ENCODE data around the gene SCGB3A1. TPM values are rescaled to one million over a fixed set of nuclear protein-coding genes. Genes with fewer than 3 reads are reported as not detected.

SCGB3A1 gene
- total RNA-seq, 1 experiment from 2014 or later, result not detected

DNA sequence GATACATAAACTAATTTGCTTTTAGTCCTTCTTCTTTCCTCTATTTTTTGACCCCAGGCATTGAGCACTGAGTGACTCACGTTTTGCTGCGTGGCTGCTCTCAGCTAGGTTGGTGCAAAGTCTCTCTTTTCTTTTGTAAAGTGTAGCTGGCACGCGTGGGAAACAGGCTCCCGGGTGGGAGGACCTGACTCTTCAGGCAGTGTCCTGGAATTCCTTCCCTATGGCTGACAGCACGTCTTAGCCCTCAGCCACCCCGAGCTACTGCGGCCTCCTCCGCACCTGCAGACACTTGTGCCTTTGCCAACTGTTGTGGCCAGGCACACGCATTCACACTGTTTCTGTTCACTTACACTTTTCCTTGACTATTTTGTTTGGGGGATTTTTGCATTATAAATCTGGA, 877 bp upstream of the SCGB3A1 start:
- Histone ChIP-seq H2BK20ac (ENCODE audit: low read depth, low read length, poor library complexity, severe bottlenecking) (no peak overlapping the region), H3T11ph (ENCODE audit: low read length) (no peak overlapping the region), H2BK15ac (ENCODE audit: low read depth, low read length) (no peak overlapping the region), H4K8ac (replicated peaks; ENCODE audit: insufficient read length, low read depth, low read length) (no peak overlapping the region), H3K56ac (ENCODE audit: insufficient read length, low read depth, low read length) (no peak overlapping the region), H3K4ac (ENCODE audit: low read depth, low read length) (no peak overlapping the region), H3K4me1 (ENCODE audit: insufficient read depth, low read length) (no peaks in the 10 kb centered on the region), H3K23me2 (ENCODE audit: insufficient read length, low read depth, low read length, poor library complexity, severe bottlenecking) (peaks cover 10% of the 10 kb centered on the region), H3K79me1 (ENCODE audit: insufficient read depth, low read depth, low read length, poor library complexity, severe bottlenecking) (no peaks in the 10 kb centered on the region), H2BK120ac (ENCODE audit: low read depth, low read length, poor library complexity, severe bottlenecking) (no peak overlapping the region), H3K9me3 (ENCODE audit: control insufficient read depth, low read depth, low read length) (no peaks in the 10 kb centered on the region), H4K20me1 (ENCODE audit: control insufficient read depth, insufficient read depth, insufficient read length) (no peaks in the 10 kb centered on the region), H3K14ac (ENCODE audit: insufficient read depth, low read length) (no peak overlapping the region), H4K91ac (ENCODE audit: insufficient read length, low read depth, low read length) (no peak overlapping the region), H3K9ac (ENCODE audit: extremely low read depth, insufficient read length, low read length) (no peak overlapping the region), H2AFZ (ENCODE audit: low read length) (no peak overlapping the region), H3K79me2 (ENCODE audit: insufficient read depth, low read length) (no peaks in the 10 kb centered on the region), H3K23ac (ENCODE audit: insufficient read length, low read depth, low read length) (no peak overlapping the region), H2BK12ac (ENCODE audit: insufficient read length, low read depth, low read length) (no peak overlapping the region), H2AK5ac (ENCODE audit: insufficient read length, low read length) (no peak overlapping the region), H4K5ac (ENCODE audit: insufficient read length, low read depth, low read length) (no peak overlapping the region), H2BK5ac (ENCODE audit: insufficient read length, low read length) (no peak overlapping the region), H3K18ac (ENCODE audit: insufficient read length, low read depth, low read length) (no peak overlapping the region), H3K4me2 (ENCODE audit: insufficient read depth, insufficient read length, low read length) (no peak overlapping the region), H3K27ac (ENCODE audit: insufficient read length, low read depth, low read length) (no peak overlapping the region), H3K27me3 (ENCODE audit: insufficient read depth, low read length) (peaks cover 28% of the 10 kb centered on the region)
- Mint-ChIP-seq H3K27ac (no peak overlapping the region), H3K4me1 (peaks cover 3 to 9% of the 10 kb centered on the region in 2 experiments; a peak in 3 of 4 replicates), H3K36me3 (ENCODE audit: insufficient read depth in 1 of 3, low read depth in 3 of 3) (peaks cover 0 to 4% (median 0%) of the 10 kb centered on the region in 3 experiments; a peak in 1 of 7 replicates), H3K9me3 (no peaks in the 10 kb centered on the region), H3K27me3 (ENCODE audit: low read depth) (peaks cover 63% of the 10 kb centered on the region), H3K4me3 (peak overlapping the region; percentile 33 to 69)
- WGBS (ENCODE audit: extremely low coverage, insufficient read length, low lambda C conversion rate), result no CpG with 5 or more reads among the region's 10 CpGs
- no peak for TF ChIP-seq CTCF (conservative IDR thresholded peaks at IDR 0.05)
- no peak for DNase-seq
